Endodermal cell (in vitro differentiated cells): ENCODE measurements around the gene DLG5. TPM values are rescaled to one million over a fixed set of nuclear protein-coding genes. Genes with fewer than 3 reads are reported as not detected.

Experiments used
- DNase-seq: peaks from one replicate; pipeline ENCODE4 v3.0.0-alpha.2; 2017
- H3K27ac ChIP-seq: 2 replicates; pipeline ENCODE4 v1.5.1; 2013; ENCODE audit warnings: mild to moderate bottlenecking, low read depth, low read length, moderate library complexity
- H3K27me3 ChIP-seq: 2 replicates; pipeline ENCODE4 v1.6.1; 2013; ENCODE audit warnings: mild to moderate bottlenecking, low read length, moderate library complexity; ENCODE audit not compliant: insufficient read depth, control insufficient read depth, poor library complexity, severe bottlenecking
- H3K36me3 ChIP-seq: 2 replicates; pipeline ENCODE4 v1.7.0; 2013; ENCODE audit warnings: mild to moderate bottlenecking, low read length, moderate library complexity; ENCODE audit not compliant: control insufficient read depth, insufficient read depth
- H3K4me1 ChIP-seq: one replicate; pipeline ENCODE4 v1.7.0; 2013; ENCODE audit warnings: low read length; ENCODE audit not compliant: control insufficient read depth, insufficient read depth
- H3K4me3 ChIP-seq: 2 replicates; pipeline ENCODE4 v1.5.1; 2013; ENCODE audit warnings: mild to moderate bottlenecking, low read length, moderate library complexity
- H3K9ac ChIP-seq: 2 replicates; pipeline ENCODE4 v1.6.1; 2013; ENCODE audit warnings: mild to moderate bottlenecking, low read length, moderate library complexity; ENCODE audit not compliant: poor library complexity, severe bottlenecking; ENCODE audit errors: extremely low read depth
- H3K9me3 ChIP-seq: 2 replicates; pipeline ENCODE4 v1.6.1; 2013; ENCODE audit warnings: mild to moderate bottlenecking, low read length, moderate library complexity; ENCODE audit not compliant: control insufficient read depth
- H3K27ac Mint-ChIP-seq: 2 replicates; pipeline ENCODE4 v1.8.0; 2020; ENCODE audit warnings: mixed read lengths
- H3K27me3 Mint-ChIP-seq: 2 replicates; pipeline ENCODE4 v1.8.0; 2021; ENCODE audit warnings: mild to moderate bottlenecking, mixed read lengths; ENCODE audit not compliant: insufficient read depth
- H3K36me3 Mint-ChIP-seq: 2 replicates; pipeline ENCODE4 v1.8.0; 2020; ENCODE audit warnings: low read depth, mixed read lengths
- H3K4me1 Mint-ChIP-seq: 2 replicates; pipeline ENCODE4 v1.8.0; 2020; ENCODE audit warnings: mixed read lengths
- H3K4me3 Mint-ChIP-seq: 2 replicates; pipeline ENCODE4 v1.8.0; 2020; ENCODE audit warnings: mild to moderate bottlenecking, moderate library complexity, mixed read lengths
- H3K9me3 Mint-ChIP-seq: 2 replicates; pipeline ENCODE4 v1.8.0; 2020; ENCODE audit warnings: mild to moderate bottlenecking, mixed read lengths
- WGBS, 2 experiments: methylation state at CpG; one replicate each; pipeline versions ENCODE4 v1.1.5 to v1.1.7; 2013; ENCODE audit warnings: missing lambda C conversion rate in 2 of 2, mixed read lengths in 1 of 2; ENCODE audit not compliant: insufficient coverage in 1 of 2, insufficient read length in 1 of 2; 5-methylcytosine and 5-hydroxymethylcytosine counted together
- total RNA-seq, 2 donors: library from RNA; stranded (reverse); fragmentation: NEBNext Ultra II Directional in 1 of 2; extraction: Animal tissue kit (Norgen Biotek cat#: 25700) in 1 of 2; gene quantifications; 2 replicates in 1 of 2; 3 replicates in 1 of 2; pipeline ENCODE4 v1.2.1, GENCODE V29; 2021
- TF ChIP-seq, protein P1 (sequence below): fragments of 200-600 bp; sonication (generic); conservative IDR thresholded peaks from 2 replicates; pipeline ENCODE4 v1.5.0; 2021; ENCODE audit warnings: antibody characterized with exemption, mild to moderate bottlenecking

DLG5 gene
- total RNA-seq, 2 donors from 2014 or later: 79.4 to 83.4 TPM

DNA sequence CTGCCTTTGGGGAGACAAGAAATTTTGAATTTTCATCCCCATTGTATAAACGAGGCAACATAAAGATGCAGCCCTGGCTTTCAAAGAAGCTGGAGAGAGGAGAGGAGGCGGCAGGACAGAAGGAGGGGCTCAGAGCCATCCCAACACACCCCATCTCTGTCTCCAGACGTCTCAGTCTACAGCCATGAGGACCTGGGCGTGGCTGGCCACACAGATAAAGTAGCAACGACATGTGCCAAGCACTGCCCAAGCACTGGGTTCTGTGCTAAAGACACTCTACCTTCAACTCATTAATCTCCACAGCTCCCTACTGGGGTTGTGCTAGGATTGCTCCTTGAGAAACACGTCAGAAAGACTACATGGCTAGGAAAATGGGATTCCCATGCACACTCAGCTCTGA, 65.2 kb downstream of the DLG5 start:
- no peak for DNase-seq
- no peak overlapping the region for H3K27ac Mint-ChIP-seq
- Histone ChIP-seq H3K4me3 (no peak overlapping the region), H3K4me1 (peaks cover 5% of the 10 kb centered on the region), H3K9ac (no peak overlapping the region), H3K9me3 (no peaks in the 10 kb centered on the region), H3K36me3 (peaks cover 39% of the 10 kb centered on the region), H3K27ac (no peak overlapping the region), H3K27me3 (no peaks in the 10 kb centered on the region)
- TF ChIP-seq, protein P1, sequence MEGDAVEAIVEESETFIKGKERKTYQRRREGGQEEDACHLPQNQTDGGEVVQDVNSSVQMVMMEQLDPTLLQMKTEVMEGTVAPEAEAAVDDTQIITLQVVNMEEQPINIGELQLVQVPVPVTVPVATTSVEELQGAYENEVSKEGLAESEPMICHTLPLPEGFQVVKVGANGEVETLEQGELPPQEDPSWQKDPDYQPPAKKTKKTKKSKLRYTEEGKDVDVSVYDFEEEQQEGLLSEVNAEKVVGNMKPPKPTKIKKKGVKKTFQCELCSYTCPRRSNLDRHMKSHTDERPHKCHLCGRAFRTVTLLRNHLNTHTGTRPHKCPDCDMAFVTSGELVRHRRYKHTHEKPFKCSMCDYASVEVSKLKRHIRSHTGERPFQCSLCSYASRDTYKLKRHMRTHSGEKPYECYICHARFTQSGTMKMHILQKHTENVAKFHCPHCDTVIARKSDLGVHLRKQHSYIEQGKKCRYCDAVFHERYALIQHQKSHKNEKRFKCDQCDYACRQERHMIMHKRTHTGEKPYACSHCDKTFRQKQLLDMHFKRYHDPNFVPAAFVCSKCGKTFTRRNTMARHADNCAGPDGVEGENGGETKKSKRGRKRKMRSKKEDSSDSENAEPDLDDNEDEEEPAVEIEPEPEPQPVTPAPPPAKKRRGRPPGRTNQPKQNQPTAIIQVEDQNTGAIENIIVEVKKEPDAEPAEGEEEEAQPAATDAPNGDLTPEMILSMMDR: no peak
- WGBS, 2 experiments: 78 to 88% methylated on average over 5 to 6 of the region's 6 CpGs
- peaks cover 17% of the 10 kb centered on the region for H3K36me3 Mint-ChIP-seq
- H3K9me3 Mint-ChIP-seq: no peaks in the 10 kb centered on the region
- no peaks in the 10 kb centered on the region for H3K27me3 Mint-ChIP-seq
- H3K4me3 Mint-ChIP-seq: no peak overlapping the region
- H3K4me1 Mint-ChIP-seq: peaks cover 24% of the 10 kb centered on the region

DNA sequence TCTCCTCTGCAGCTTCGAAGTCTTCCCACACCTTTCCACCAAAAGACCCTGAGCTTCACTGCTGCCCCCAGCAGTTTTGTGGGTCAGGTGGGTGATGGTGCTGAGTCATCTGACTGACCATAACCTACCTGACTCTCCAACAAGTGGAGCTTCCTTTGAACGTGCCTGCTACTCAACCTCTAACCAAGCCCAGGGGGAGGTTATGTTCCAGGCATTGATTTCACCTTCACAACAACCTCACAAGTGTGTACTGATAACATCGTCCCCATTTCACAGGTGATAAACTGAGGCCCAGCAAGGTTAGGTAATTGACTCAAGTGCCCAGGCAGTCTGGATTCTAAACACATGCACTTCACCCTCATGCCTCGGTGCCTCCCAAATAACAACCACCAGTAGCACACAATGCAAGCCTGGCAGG, 66.7 kb downstream of the DLG5 start:
- peak overlapping the region; percentile 79 for H3K27ac Mint-ChIP-seq
- H3K4me1 ChIP-seq: no peaks in the 10 kb centered on the region

DNA sequence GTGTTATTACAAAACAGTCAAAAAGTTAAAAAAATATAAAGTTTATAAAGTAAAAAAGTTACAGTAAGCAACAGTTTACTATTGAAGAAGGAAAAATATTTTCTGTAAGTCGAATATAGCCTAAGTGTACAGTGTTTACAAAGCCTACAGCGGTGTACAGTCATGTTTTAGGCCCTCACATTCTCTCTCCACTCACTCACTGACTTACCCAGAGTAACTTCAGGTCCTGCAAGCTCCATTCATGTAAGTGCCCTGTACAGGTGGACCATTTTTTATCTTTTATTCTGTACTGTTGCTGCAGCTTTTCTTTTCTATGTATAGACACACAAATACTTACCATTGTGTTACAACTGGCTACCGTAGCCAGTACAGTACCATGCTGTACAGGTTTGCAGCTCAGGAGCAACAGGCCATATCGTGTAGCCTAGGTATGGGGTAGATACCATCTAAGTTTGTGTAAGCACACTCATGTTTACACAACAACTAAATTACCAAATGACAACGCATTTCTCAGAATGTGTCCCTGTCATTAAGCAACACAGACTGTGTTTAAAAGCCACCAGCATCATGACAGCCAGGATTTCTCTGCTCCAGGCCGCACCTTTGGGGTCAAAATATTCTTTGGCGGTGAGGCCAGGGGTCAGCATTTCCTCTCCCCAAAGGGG, 67.2 kb downstream of the DLG5 start:
- 79 to 86% methylated on average over 5 to 7 of the region's 7 CpGs for WGBS, 2 experiments
- TF ChIP-seq, protein P1: no peak
- no peak overlapping the region for H3K4me3 ChIP-seq

More for the DNA sequence above, 66.7 kb downstream of the DLG5 start:
- no peak overlapping the region for H3K4me3 Mint-ChIP-seq
- H3K36me3 ChIP-seq: peaks cover 30% of the 10 kb centered on the region
- no peaks in the 10 kb centered on the region for H3K9me3 Mint-ChIP-seq
- WGBS, 2 experiments: 91 to 94% methylated on average over 2 to 4 of the region's 4 CpGs
- no peaks in the 10 kb centered on the region for H3K27me3 ChIP-seq
- H3K9me3 ChIP-seq: no peaks in the 10 kb centered on the region
- H3K27me3 Mint-ChIP-seq: no peaks in the 10 kb centered on the region
- TF ChIP-seq, protein P1: no peak
- no peak for DNase-seq
- peaks cover 17% of the 10 kb centered on the region for H3K4me1 Mint-ChIP-seq
- H3K9ac ChIP-seq: no peak overlapping the region
- H3K4me3 ChIP-seq: no peak overlapping the region
- H3K27ac ChIP-seq: no peak overlapping the region
- H3K36me3 Mint-ChIP-seq: peaks cover 23% of the 10 kb centered on the region

More for the DNA sequence above, 67.2 kb downstream of the DLG5 start:
- Mint-ChIP-seq H3K9me3 (no peaks in the 10 kb centered on the region), H3K27ac (peak overlapping the region; percentile 79), H3K27me3 (no peaks in the 10 kb centered on the region), H3K4me3 (no peak overlapping the region), H3K4me1 (peaks cover 13% of the 10 kb centered on the region), H3K36me3 (peaks cover 25% of the 10 kb centered on the region)
- Histone ChIP-seq H3K36me3 (peaks cover 27% of the 10 kb centered on the region), H3K9ac (no peak overlapping the region), H3K9me3 (no peaks in the 10 kb centered on the region), H3K27me3 (no peaks in the 10 kb centered on the region), H3K4me1 (no peaks in the 10 kb centered on the region), H3K27ac (no peak overlapping the region)
- DNase-seq: no peak
